B cell (primary cell): ENCODE measurements around the gene VSIG10. TPM values are rescaled to one million over a fixed set of nuclear protein-coding genes. Genes with fewer than 3 reads are reported as not detected.

Source experiments
- ATAC-seq: fragments of 200-7000 bp; cut with Tn5 transposase; one replicate; pipeline ENCODE4 v1.10.0; 2021; ENCODE audit warnings: low read depth, mild to moderate bottlenecking, moderate number of reproducible peaks, moderate library complexity
- CTCF ChIA-PET: fragments of 350-600 bp; sonication (Branson Sonifier 250); formaldehyde crosslinking; loops from one replicate; lab custom pipeline; 2021; ENCODE audit warnings: antibody characterized with exemption, inconsistent platforms; lab: Charles Lee
- POLR2A ChIA-PET: fragments of 350-600 bp; sonication (Branson Sonifier 250); formaldehyde crosslinking; loops from one replicate; lab custom pipeline; 2021; ENCODE audit warnings: antibody characterized with exemption; lab: Charles Lee
- DNase-seq: peaks from one replicate; pipeline ENCODE4 v3.0.0; 2013
- H2AFZ ChIP-seq: 2 replicates; pipeline ENCODE4 v1.6.1; 2012; ENCODE audit warnings: mild to moderate bottlenecking, low read depth, low read length; ENCODE audit not compliant: insufficient read depth, poor library complexity, severe bottlenecking
- H3K27ac ChIP-seq, 2 donors: 1 replicate in 1 of 2; 2 replicates in 1 of 2; pipeline ENCODE4 v1.5.1; 2012 to 2013; ENCODE audit warnings: low read length in 2 of 2, mild to moderate bottlenecking in 2 of 2, moderate library complexity in 1 of 2
- H3K27me3 ChIP-seq, 4 experiments: fragments of 200-600 bp in 1 of 4; sonication (generic) in 1 of 4; replicated peaks in 1 of 4; 1 replicate in 2 of 4; 2 replicates in 2 of 4; pipeline versions ENCODE4 v1.6.1 to v1.7.0; 2013 to 2016; ENCODE audit warnings: low read length in 3 of 4, mild to moderate bottlenecking in 2 of 4, mixed read lengths in 1 of 4, moderate library complexity in 1 of 4; ENCODE audit not compliant: insufficient read depth in 4 of 4, control insufficient read depth in 3 of 4; ENCODE audit errors: control extremely low read depth in 1 of 4
- H3K36me3 ChIP-seq, 2 experiments: replicated peaks in 1 of 2; 1 replicate in 1 of 2; 2 replicates in 1 of 2; pipeline versions ENCODE4 v1.6.1 to v1.7.1; 2013; ENCODE audit warnings: low read length in 1 of 2; ENCODE audit not compliant: insufficient read depth in 2 of 2, control insufficient read depth in 1 of 2; ENCODE audit errors: control extremely low read depth in 1 of 2, extremely low read depth in 1 of 2
- H3K4me1 ChIP-seq, 2 donors: fragments of 200-600 bp in 1 of 2; sonication (generic) in 1 of 2; 1 replicate in 1 of 2; 2 replicates in 1 of 2; pipeline versions ENCODE4 v1.5.1 to v1.6.1; 2013 to 2017; ENCODE audit warnings: low read length in 2 of 2; ENCODE audit not compliant: control insufficient read depth in 2 of 2, insufficient read depth in 2 of 2
- H3K4me2 ChIP-seq: replicated peaks from 2 replicates; pipeline ENCODE3; 2012; ENCODE audit warnings: mild to moderate bottlenecking, low read depth, low read length; ENCODE audit not compliant: poor library complexity, severe bottlenecking
- H3K4me3 ChIP-seq, 5 experiments: fragments of 200-600 bp in 1 of 5; sonication (generic) in 1 of 5; 1 replicate in 3 of 5; 2 replicates in 2 of 5; pipeline versions ENCODE4 v1.5.1 to v1.7.0; 2011 to 2016; ENCODE audit warnings: low read length in 4 of 5, mild to moderate bottlenecking in 4 of 5, low read depth in 2 of 5, control low read depth in 1 of 5, moderate library complexity in 1 of 5; ENCODE audit not compliant: insufficient read depth in 1 of 5; ENCODE audit errors: control extremely low read depth in 1 of 5, extremely low read depth in 1 of 5
- H3K79me2 ChIP-seq: fragments of 200-600 bp; sonication (generic); one replicate; pipeline ENCODE4 v1.6.0; 2016; ENCODE audit warnings: low read length; ENCODE audit not compliant: control insufficient read depth, insufficient read depth
- H3K9ac ChIP-seq: fragments of 200-600 bp; sonication (generic); 2 replicates; pipeline ENCODE4 v1.6.1; 2017; ENCODE audit warnings: mild to moderate bottlenecking, low read length, moderate library complexity
- H3K9me3 ChIP-seq, 3 donors: one replicate each; pipeline versions ENCODE4 v1.6.1 to v1.7.1; 2013; ENCODE audit warnings: low read length in 2 of 3; ENCODE audit not compliant: control insufficient read depth in 2 of 3, insufficient read depth in 1 of 3; ENCODE audit errors: control extremely low read depth in 1 of 3
- H4K20me1 ChIP-seq: 2 replicates; pipeline ENCODE4 v1.6.0; 2012; ENCODE audit warnings: mild to moderate bottlenecking, low read length; ENCODE audit not compliant: insufficient read depth, control insufficient read depth, poor library complexity, severe bottlenecking
- H3K27ac Mint-ChIP-seq: one replicate; pipeline ENCODE4 v1.8.0; 2021; ENCODE audit warnings: mixed read lengths
- H3K27me3 Mint-ChIP-seq: one replicate; pipeline ENCODE4 v1.8.0; 2021; ENCODE audit warnings: mixed read lengths
- H3K4me1 Mint-ChIP-seq: one replicate; pipeline ENCODE4 v1.8.0; 2021; ENCODE audit warnings: mixed read lengths
- H3K4me3 Mint-ChIP-seq: one replicate; pipeline ENCODE4 v1.8.0; 2021; ENCODE audit warnings: mixed read lengths
- H3K9me3 Mint-ChIP-seq: one replicate; pipeline ENCODE4 v1.8.0; 2022; ENCODE audit warnings: mixed read lengths; ENCODE audit not compliant: insufficient read depth
- CTCF ChIP-seq: fragments of 200-600 bp; IDR thresholded peaks from one replicate; pipeline ENCODE4 v1.8.0; 2022; ENCODE audit warnings: antibody characterized with exemption, mild to moderate bottlenecking
- EZH2 ChIP-seq: IDR thresholded peaks from 2 replicates; pipeline ENCODE4 v1.6.1; 2012; ENCODE audit warnings: borderline replicate concordance, low read depth, mild to moderate bottlenecking, moderate library complexity, low read length; ENCODE audit not compliant: insufficient read depth, poor library complexity, severe bottlenecking
- WGBS: methylation state at CpG from one replicate; pipeline ENCODE4 v1.1.5; 2013; ENCODE audit warnings: missing lambda C conversion rate; ENCODE audit not compliant: insufficient coverage; 5-methylcytosine and 5-hydroxymethylcytosine counted together
- intact Hi-C: fragments of 100-400 bp; cut with micrococcal nuclease; formaldehyde crosslinking; loops from one replicate; pipeline ENCODE4 v1.10.0; 2022
- polyA plus RNA-seq: library from polyadenylated mRNA; depleted of rRNA; stranded (reverse); fragments of >200 nt; gene quantifications from 2 replicates; pipeline ENCODE4 v1.2.3, GENCODE V29; 2012
- total RNA-seq, 2 donors: library from RNA; stranded (reverse); fragments of 120-200 nt in 1 of 2; gene quantifications; 1 replicate in 1 of 2; 2 replicates in 1 of 2; pipeline versions ENCODE4 v1.2.3 to v1.2.4, GENCODE V29; 2013 to 2022

VSIG10 gene
- total and polyA plus RNA-seq, 2 donors (not counting 1 experiment from before 2014, with no cell fraction given) = 0.34 to 2.6 TPM

DNA sequence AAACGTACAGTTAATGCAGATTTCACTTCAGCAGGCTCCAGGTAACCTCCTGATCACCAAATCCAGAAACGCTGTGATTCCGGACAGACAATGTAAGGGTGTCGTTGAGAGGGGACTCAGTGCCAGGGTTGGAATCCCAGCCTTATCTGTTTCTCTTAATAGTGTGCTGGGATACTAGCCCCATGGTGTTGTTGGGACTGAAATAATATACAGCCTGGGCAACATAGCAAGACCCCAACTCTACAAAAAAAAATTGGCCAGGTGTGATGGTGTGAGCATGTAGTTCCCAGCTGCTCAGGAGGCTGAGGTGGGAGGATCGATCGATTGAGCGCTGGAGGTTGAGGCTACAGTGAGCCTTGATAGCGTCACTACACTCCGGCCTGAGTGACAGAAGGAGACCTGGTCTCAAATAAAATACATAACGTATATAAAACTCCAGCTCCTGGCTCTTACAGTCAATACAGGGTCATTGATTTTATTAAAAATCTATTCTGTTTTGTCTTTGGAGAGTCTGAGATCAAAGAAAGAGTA is 33.4 kb upstream of the VSIG10 start:
- Histone ChIP-seq H3K27me3 (no peaks in the 10 kb centered on the region), H3K4me3 (peak overlapping the region in 3 of 5 experiments; percentile 70 to 91 (median 73)), H3K79me2 (peaks cover 18% of the 10 kb centered on the region), H3K9me3 (no peaks in the 10 kb centered on the region), H3K4me2 (peak overlapping the region; percentile 97), H3K27ac (peak overlapping the region in 1 of 2 donors; percentile 77), H3K9ac (peak overlapping the region; percentile 97), H4K20me1 (no peaks in the 10 kb centered on the region), H3K4me1 (peaks cover 6 to 19% of the 10 kb centered on the region in 2 donors), H2AFZ (peak overlapping the region; percentile 99), H3K36me3 (peaks cover 4 to 22% of the 10 kb centered on the region in 2 experiments)
- H3K4me3 Mint-ChIP-seq = peak overlapping the region; percentile 99
- CTCF ChIA-PET = interaction anchor here (2.9 kb wide), 2 partner anchors 16 to 239 kb away, joined by 28 to 31 read pairs; partner anchors contain the start of gene SUDS3
- intact Hi-C loops = loop anchor here (2.0 to 5.0 kb wide), 2 partner anchors 76 to 1530 kb away; partner anchors contain the start of genes PRKAB1 and WSB2
- WGBS = 98% methylated on average over 6 of the region's 10 CpGs
- H3K27ac Mint-ChIP-seq = peak overlapping the region; percentile 90
- ATAC-seq = no peak
- peaks cover 28% of the 10 kb centered on the region for H3K4me1 Mint-ChIP-seq
- no peaks in the 10 kb centered on the region for H3K9me3 Mint-ChIP-seq
- TF ChIP-seq CTCF (no peak), EZH2 (no peak)
- H3K27me3 Mint-ChIP-seq = no peaks in the 10 kb centered on the region
- DNase-seq = no peak
- POLR2A ChIA-PET = interaction anchor here (2.3 kb wide), 1 partner anchor 76 kb away, joined by 10 read pairs; the partner anchor contains the start of gene WSB2

DNA sequence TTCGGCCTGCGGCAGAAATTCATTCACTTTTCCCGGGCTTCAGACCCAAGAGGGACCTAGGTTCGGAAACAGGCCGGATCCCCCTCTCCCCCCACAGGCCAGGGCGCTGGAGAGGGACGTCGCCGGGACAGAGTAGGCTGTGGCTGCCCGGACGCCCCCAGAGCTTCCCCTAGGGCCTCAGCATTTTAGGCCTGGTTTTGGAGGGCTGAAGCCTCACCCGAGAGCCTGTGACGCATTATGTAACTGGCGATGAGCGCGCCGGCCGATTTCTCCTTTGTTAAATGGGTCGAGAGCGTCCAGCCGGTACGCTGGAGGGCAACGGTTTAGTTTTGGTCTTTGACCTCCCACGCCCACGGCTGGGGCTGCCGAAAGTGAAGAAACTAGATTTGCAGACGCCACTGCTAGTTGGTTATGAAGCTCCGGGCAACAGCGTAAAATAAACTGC is 32.8 kb upstream of the VSIG10 start:
- Mint-ChIP-seq H3K4me1 (peaks cover 28% of the 10 kb centered on the region), H3K9me3 (no peaks in the 10 kb centered on the region), H3K27ac (peak overlapping the region; percentile 90), H3K27me3 (no peaks in the 10 kb centered on the region), H3K4me3 (peak overlapping the region; percentile 99)
- peak overlapping the region; percentile 99 for H2AFZ ChIP-seq
- ChIA-PET POLR2A (interaction anchor here (1.3 to 2.3 kb wide), 3 partner anchors 75 to 240 kb away, joined by 7 to 12 read pairs (median 10); partner anchors contain the start of genes SUDS3, TAOK3 and WSB2), CTCF (interaction anchor here (1.6 to 2.9 kb wide), 3 partner anchors 16 to 241 kb away, joined by 5 to 31 read pairs (median 28); partner anchors contain the start of gene SUDS3)
- H3K79me2 ChIP-seq = peaks cover 18% of the 10 kb centered on the region
- no peaks in the 10 kb centered on the region for H3K27me3 ChIP-seq
- H4K20me1 ChIP-seq = no peaks in the 10 kb centered on the region
- 2% methylated on average over 26 of the region's 29 CpGs for WGBS
- peaks cover 4 to 19% of the 10 kb centered on the region in 2 experiments for H3K36me3 ChIP-seq
- H3K4me3 ChIP-seq = peak overlapping the region; percentile 2 to 91 (median 73)
- H3K4me2 ChIP-seq = peak overlapping the region; percentile 97
- peak; percentile 18 for ATAC-seq
- intact Hi-C loops = loop anchor here (1.0 to 5.0 kb wide), 5 partner anchors 15 to 1531 kb away; partner anchors contain the start of genes PRKAB1, RFC5, SUDS3 and WSB2
- H3K27ac ChIP-seq = peak overlapping the region; percentile 26 to 77
- H3K9ac ChIP-seq = peak overlapping the region; percentile 97
- TF ChIP-seq CTCF (no peak), EZH2 (no peak)
- no peaks in the 10 kb centered on the region for H3K9me3 ChIP-seq
- no peak for DNase-seq
- H3K4me1 ChIP-seq = peaks cover 6 to 19% of the 10 kb centered on the region in 2 donors
